ENCODE measurements around the gene LEMD1.
A peak's percentile ranks its signal among the peaks of the same experiment; 100 is the strongest.

Gene LEMD1

GRCh38 chr1:205354259-205355074 is 67.4 kb downstream of the LEMD1 start:
- DNase-seq (ENCODE audit: low spot score) = peak; percentile 64

GRCh38 chr1:205353612-205354011 is 68.2 kb downstream of the LEMD1 start:
- DNase-seq (ENCODE audit: low spot score) = no peak

GRCh38 chr1:205353191-205353590 is 68.7 kb downstream of the LEMD1 start:
- DNase-seq (ENCODE audit: low spot score) = no peak

- DNase-seq (ENCODE audit: low spot score) = no peak
Observed at GRCh38 chr1:205351984-205352713, 69.7 kb downstream of the LEMD1 start.

- DNase-seq (ENCODE audit: low spot score) = no peak
Observed at GRCh38 chr1:205350691-205351141, 71.1 kb downstream of the LEMD1 start.

GRCh38 chr1:205350124-205350523 is 71.7 kb downstream of the LEMD1 start:
- DNase-seq (ENCODE audit: low spot score) = no peak

- no peak for DNase-seq (ENCODE audit: low spot score)
Observed at GRCh38 chr1:205348554-205349487, 73.0 kb downstream of the LEMD1 start.

- DNase-seq (ENCODE audit: low spot score) = no peak
Observed at GRCh38 chr1:205346956-205347574, 74.8 kb downstream of the LEMD1 start.

GRCh38 chr1:205345761-205346160 is 76.1 kb downstream of the LEMD1 start:
- DNase-seq (ENCODE audit: low spot score) = no peak

GRCh38 chr1:205344066-205344928 is 77.6 kb downstream of the LEMD1 start:
- DNase-seq (ENCODE audit: low spot score) = peak; percentile 24

GRCh38 chr1:205343431-205344065 is 78.3 kb downstream of the LEMD1 start:
- DNase-seq (ENCODE audit: low spot score) = no peak

- DNase-seq (ENCODE audit: low spot score) = no peak
Observed at GRCh38 chr1:205342986-205343385, 78.9 kb downstream of the LEMD1 start.

GRCh38 chr1:205340676-205341075 is 81.2 kb downstream of the LEMD1 start:
- no peak for DNase-seq (ENCODE audit: low spot score)

- no peak for DNase-seq (ENCODE audit: low spot score)
Observed at GRCh38 chr1:205339717-205340116, 82.1 kb downstream of the LEMD1 start.

GRCh38 chr1:205339197-205339702 is 82.6 kb downstream of the LEMD1 start:
- no peak for DNase-seq (ENCODE audit: low spot score)

GRCh38 chr1:205338011-205338410 is 83.8 kb downstream of the LEMD1 start:
- no peak for DNase-seq (ENCODE audit: low spot score)

GRCh38 chr1:205337481-205337880 is 84.4 kb downstream of the LEMD1 start:
- DNase-seq (ENCODE audit: low spot score) = no peak

- peak; percentile 80 for DNase-seq (ENCODE audit: low spot score)
Observed at GRCh38 chr1:205335692-205336091, 86.2 kb downstream of the LEMD1 start.

- no peak for DNase-seq (ENCODE audit: low spot score)
Observed at GRCh38 chr1:205332015-205332791, 89.7 kb downstream of the LEMD1 start.
